GM10248 (cell line): ENCODE results near the gene POLQ.

ENCODE experiments used
- CTCF ChIA-PET: fragments of 300-600 bp; sonication (Branson Sonifier 250); formaldehyde crosslinking; extraction: SDS; loops from one replicate; lab custom pipeline; 2021; ENCODE audit warnings: antibody characterized with exemption; lab: Yijun Ruan, JAX
- POLR2A ChIA-PET: fragments of 350-650 bp; sonication (Branson Sonifier 250); formaldehyde crosslinking; extraction: SDS; loops from one replicate; lab custom pipeline; 2020; ENCODE audit warnings: antibody characterized with exemption; lab: Yijun Ruan, JAX
- DNase-seq: peaks from one replicate; pipeline ENCODE4 v3.0.0; 2012; ENCODE audit errors: extremely low spot score
- TF ChIP-seq, protein P1 (sequence below): IDR thresholded peaks from 2 replicates; pipeline ENCODE4 v1.5.1; 2012; ENCODE audit warnings: mild to moderate bottlenecking, low read depth; ENCODE audit errors: extremely low read depth, missing control alignments, control extremely low read depth

POLQ gene

DNA sequence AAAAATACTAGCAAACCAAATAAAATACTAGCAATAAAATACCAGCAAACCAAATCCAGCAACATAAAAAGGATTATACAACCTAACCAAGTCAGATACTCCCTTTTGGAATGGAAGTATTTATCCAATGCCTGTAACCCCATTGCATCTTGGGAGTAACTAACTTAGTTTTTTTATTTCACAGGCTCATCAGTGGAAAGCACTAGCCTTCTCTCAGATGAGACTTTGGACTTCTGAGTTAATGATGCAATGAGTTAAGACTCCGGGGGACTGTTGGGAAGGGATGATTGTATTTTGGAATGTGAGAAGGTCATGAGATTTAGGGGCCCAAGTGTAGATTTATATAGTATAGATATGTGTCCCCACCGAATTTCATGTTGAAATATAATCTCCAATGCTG lies 41.2 kb downstream of the POLQ start:
- TF ChIP-seq, protein P1, sequence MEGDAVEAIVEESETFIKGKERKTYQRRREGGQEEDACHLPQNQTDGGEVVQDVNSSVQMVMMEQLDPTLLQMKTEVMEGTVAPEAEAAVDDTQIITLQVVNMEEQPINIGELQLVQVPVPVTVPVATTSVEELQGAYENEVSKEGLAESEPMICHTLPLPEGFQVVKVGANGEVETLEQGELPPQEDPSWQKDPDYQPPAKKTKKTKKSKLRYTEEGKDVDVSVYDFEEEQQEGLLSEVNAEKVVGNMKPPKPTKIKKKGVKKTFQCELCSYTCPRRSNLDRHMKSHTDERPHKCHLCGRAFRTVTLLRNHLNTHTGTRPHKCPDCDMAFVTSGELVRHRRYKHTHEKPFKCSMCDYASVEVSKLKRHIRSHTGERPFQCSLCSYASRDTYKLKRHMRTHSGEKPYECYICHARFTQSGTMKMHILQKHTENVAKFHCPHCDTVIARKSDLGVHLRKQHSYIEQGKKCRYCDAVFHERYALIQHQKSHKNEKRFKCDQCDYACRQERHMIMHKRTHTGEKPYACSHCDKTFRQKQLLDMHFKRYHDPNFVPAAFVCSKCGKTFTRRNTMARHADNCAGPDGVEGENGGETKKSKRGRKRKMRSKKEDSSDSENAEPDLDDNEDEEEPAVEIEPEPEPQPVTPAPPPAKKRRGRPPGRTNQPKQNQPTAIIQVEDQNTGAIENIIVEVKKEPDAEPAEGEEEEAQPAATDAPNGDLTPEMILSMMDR: no peak
- no peak for DNase-seq
- ChIA-PET POLR2A (no interaction called here), CTCF (interaction anchor here (1.9 kb wide), 1 partner anchor 11 kb away, joined by 5 read pairs; no protein-coding TSS in a partner anchor)

DNA sequence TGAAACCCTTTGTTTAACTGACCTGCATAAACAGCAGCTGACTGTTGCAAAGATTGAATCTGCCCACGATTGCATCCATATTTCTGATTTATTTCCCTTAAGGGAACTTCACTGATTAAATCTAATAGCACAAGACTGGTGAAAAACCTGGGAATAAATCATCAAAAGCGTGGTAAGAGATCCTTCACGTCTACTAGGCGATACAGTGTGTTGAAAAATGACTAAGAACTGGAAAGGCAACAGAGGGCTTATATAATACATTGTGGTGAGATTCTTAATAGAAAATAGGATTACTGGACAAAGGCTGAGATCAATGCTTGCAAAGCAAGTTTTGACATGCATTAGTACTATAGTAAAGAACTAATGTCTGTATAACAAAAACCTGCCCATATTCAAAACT lies 49.0 kb downstream of the POLQ start:
- POLR2A ChIA-PET: no interaction called here
- no peak for DNase-seq
- TF ChIP-seq, protein P1: no peak
- CTCF ChIA-PET: interaction anchor here (1.4 kb wide), 1 partner anchor 11 kb away, joined by 3 read pairs; no protein-coding TSS in a partner anchor

DNA sequence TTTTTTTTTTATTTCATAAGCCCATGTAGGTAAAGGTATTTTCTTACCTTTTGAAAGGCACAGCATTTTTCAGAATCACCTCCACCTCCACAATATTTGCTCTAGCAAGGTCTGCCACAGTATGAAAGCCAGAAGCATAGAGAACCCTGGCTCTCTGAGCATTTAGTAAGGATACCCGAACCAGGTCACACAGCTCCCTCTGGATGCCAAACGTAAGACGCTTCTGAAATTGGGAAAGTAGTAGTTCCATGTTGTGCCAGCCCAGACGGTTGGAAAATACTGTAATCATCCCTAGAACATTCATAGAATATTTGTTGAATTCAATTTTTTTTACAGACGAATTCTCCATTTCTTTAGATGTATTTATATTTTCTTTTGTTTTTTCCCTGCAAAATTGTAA lies 52.4 kb downstream of the POLQ start:
- TF ChIP-seq, protein P1: peak; percentile 8
- no peak for DNase-seq
- CTCF ChIA-PET: no interaction called here
- POLR2A ChIA-PET: no interaction called here

DNA sequence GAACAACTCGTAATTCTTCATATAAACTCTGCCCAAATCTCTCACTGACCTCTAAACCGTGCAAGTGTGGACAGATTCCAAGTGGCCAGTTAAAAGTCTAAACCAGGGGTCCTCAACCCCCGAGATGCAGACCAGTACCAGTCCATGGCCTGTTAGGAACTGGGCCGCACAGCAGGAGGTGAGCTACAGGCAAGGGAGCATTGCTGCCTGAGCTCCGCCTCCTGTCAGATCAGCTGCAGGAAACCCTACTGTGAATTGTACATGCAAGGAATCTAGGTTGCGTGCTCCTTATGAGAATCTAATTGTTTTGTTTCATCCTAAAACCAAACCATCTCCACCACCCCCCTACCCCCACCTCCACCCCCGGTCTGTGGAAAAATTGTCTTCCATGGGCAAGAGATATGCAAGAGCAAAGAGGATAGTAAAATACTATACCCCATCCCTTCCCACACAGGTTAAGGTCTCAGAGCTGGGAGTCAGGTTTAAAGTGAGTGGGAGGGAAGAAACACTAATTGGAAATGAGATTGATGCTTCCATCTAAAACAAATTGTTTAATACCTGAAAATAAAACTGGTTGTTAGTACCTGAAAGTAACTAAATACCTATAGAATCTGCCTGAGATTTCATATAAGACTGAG lies 54.0 kb downstream of the POLQ start:
- ChIA-PET POLR2A (no interaction called here), CTCF (no interaction called here)
- TF ChIP-seq, protein P1: no peak
- DNase-seq: no peak

DNA sequence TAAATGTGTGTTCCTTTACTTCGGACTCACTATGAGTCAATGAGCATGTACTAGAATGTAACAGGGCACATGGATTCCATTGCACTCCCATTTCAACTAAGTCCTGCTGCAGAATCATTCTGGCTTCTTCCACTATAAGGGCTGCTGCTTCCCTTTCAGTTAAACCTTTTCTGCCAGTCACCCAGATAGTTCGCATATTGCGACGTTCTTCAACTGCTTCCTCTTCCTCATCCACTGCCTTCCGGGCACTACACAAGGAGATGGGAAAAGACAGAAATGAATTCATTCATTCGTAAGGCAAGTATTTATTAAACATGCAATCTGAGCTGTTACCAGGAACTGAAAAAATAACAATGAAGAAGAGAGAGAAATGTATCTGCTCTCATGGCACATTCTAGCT lies 55.6 kb downstream of the POLQ start:
- TF ChIP-seq, protein P1: no peak
- POLR2A ChIA-PET: no interaction called here
- no peak for DNase-seq
- CTCF ChIA-PET: interaction anchor here (1.0 kb wide), 1 partner anchor 16 kb away, joined by 3 read pairs; no protein-coding TSS in a partner anchor

DNA sequence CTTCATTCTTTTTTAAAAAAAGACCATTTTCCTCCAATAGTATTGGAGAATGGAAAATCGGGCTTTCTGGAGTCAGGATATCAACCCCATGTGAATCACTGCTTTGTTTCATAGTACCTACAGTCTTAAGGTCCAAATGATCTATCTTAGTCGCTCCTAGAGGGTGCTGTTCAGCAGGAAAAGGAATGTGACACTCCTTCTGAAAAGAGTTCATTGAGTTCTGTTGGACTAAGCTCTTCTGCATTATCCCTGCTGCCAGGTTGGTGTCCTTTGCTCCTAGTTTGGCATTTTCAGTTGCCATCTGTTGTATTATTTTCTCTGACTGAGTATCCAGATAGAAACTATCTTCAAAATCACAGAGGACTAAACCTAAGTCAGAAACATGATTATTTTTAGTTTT lies 57.2 kb downstream of the POLQ start:
- ChIA-PET CTCF (interaction anchor here (1.8 kb wide), 1 partner anchor 15 kb away, joined by 7 read pairs; no protein-coding TSS in a partner anchor), POLR2A (no interaction called here)
- DNase-seq: no peak
- TF ChIP-seq, protein P1: no peak
